HEK293 (cell line): ENCODE measurements around the gene ACKR4.

Experiments
- CTCF ChIP-seq: fragments of 450-650 bp; formaldehyde crosslinking; IDR thresholded peaks from 2 replicates; pipeline ENCODE4 v1.5.1; 2016; ENCODE audit warnings: missing biosample characterization, missing genetic modification characterization
- ZNF664 ChIP-seq: fragments of 450-650 bp; formaldehyde crosslinking; IDR thresholded peaks from 2 replicates; pipeline ENCODE4 v1.5.1; 2016; ENCODE audit warnings: missing biosample characterization, missing genetic modification characterization

DNA sequence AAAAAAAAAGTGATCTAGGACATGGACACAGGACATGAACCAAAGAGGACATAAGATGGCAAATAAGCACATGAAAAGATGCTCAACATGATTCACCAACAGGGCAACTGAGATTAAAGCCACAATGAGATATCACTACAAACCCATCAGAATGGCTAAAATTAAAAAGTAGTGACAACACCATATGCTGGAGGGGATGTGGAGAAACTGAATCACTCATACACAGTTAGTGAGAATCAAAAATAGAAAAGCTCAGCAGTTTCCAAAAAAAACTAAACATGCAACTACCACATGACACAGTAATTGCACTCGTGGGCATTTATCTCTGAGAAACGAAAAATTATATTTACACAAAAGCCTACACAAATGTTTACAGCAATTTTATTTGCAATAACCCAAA is 27.9 kb upstream of the ACKR4 start:
- TF ChIP-seq CTCF (tag by site-specific recombination) (no peak), ZNF664 (tag by site-specific recombination) (no peak)
